ENCODE measurements around the gene CTU1. TPM values are rescaled to one million over a fixed set of nuclear protein-coding genes. Genes with fewer than 3 reads are reported as not detected.

CTU1 gene
- total RNA-seq, 2 experiments from 2014 or later: 8.3 to 13.3 TPM

- no peak for DNase-seq (ENCODE audit: low spot score)
- TF ChIP-seq CTCF (conservative IDR thresholded peaks at IDR 0.05; ENCODE audit: low read length) (no peak), EZH2phosphoT487 (IDR thresholded peaks at IDR 0.05; ENCODE audit: borderline replicate concordance, low read depth, low read length) (no peak)
- Histone ChIP-seq H3K4me3 (ENCODE audit: low read depth, low read length, poor library complexity, severe bottlenecking) (no peak overlapping the region), H4K20me1 (ENCODE audit: insufficient read depth, low read length) (no peaks in the 10 kb centered on the region), H3K4me2 (ENCODE audit: low read length) (no peak overlapping the region), H3K9me3 (ENCODE audit: low read length) (no peaks in the 10 kb centered on the region), H2AFZ (ENCODE audit: low read length) (no peak overlapping the region), H3K36me3 (ENCODE audit: insufficient read depth, low read length) (no peaks in the 10 kb centered on the region), H3K9me2 (ENCODE audit: insufficient read depth, low read length) (no peaks in the 10 kb centered on the region), H3K79me2 (ENCODE audit: insufficient read depth, low read depth, low read length) (peaks cover 14% of the 10 kb centered on the region; the same call in 1 of the 2 replicates), H3K4me1 (ENCODE audit: insufficient read depth, low read length, poor library complexity, severe bottlenecking) (peaks cover 14% of the 10 kb centered on the region), H3K27ac (ENCODE audit: low read depth, low read length, poor library complexity, severe bottlenecking) (no peak overlapping the region)
- no TSS peak for BruUV-seq (replicated peaks)
- ChIA-PET CTCF (ENCODE audit: unreplicated experiment) (no interaction called here), POLR2A (no interaction called here)
- intact Hi-C loops (cut with micrococcal nuclease; ENCODE audit: unreplicated experiment): no loop called here
These were observed 2.4 kb upstream of the CTU1 start for GRCh38 chr19:51110666-51110971.

DNA sequence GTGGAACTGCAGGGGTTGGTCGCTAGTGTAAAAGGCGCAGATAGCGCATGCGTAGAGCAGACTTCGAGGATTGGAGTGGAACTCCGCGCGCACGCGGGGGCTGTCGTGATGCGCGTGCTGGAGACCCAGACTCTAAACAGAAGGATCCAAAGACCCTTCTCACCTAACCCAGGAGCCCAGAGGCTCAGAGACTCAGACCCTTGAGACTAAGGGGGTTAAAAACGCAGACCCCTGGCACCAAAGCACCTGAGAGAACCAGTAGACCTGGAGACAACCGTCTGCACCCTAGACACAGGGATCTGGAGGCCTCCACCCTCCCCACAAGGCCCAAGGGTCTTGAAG, 567 bp upstream of the CTU1 start:
- H3K4me1 ChIP-seq (ENCODE audit: insufficient read depth, low read length, poor library complexity, severe bottlenecking): peaks cover 14% of the 10 kb centered on the region
- H4K20me1 ChIP-seq (ENCODE audit: insufficient read depth, low read length): no peaks in the 10 kb centered on the region
- POLR2A ChIA-PET: no interaction called here
- H3K27ac ChIP-seq (ENCODE audit: low read depth, low read length, poor library complexity, severe bottlenecking): no peak overlapping the region
- no peaks in the 10 kb centered on the region for H3K36me3 ChIP-seq (ENCODE audit: insufficient read depth, low read length)
- BruUV-seq (replicated peaks): no TSS peak
- CTCF ChIA-PET (ENCODE audit: unreplicated experiment): no interaction called here
- H3K79me2 ChIP-seq (ENCODE audit: insufficient read depth, low read depth, low read length): peaks cover 14% of the 10 kb centered on the region; the same call in 1 of the 2 replicates
- H3K4me2 ChIP-seq (ENCODE audit: low read length): peak overlapping the region; percentile 81
- no peaks in the 10 kb centered on the region for H3K9me3 ChIP-seq (ENCODE audit: low read length)
- no peaks in the 10 kb centered on the region for H3K9me2 ChIP-seq (ENCODE audit: insufficient read depth, low read length)
- H3K4me3 ChIP-seq (ENCODE audit: low read depth, low read length, poor library complexity, severe bottlenecking): peak overlapping the region; percentile 88
- H2AFZ ChIP-seq (ENCODE audit: low read length): peak overlapping the region; percentile 87
- DNase-seq (ENCODE audit: low spot score): no peak
- no peak for TF ChIP-seq CTCF (conservative IDR thresholded peaks at IDR 0.05; ENCODE audit: low read length)
- no peak for TF ChIP-seq EZH2phosphoT487 (IDR thresholded peaks at IDR 0.05; ENCODE audit: borderline replicate concordance, low read depth, low read length)
- intact Hi-C loops (cut with micrococcal nuclease; ENCODE audit: unreplicated experiment): no loop called here

- ChIA-PET POLR2A (no interaction called here), CTCF (ENCODE audit: unreplicated experiment) (no interaction called here)
- H3K9me2 ChIP-seq (ENCODE audit: insufficient read depth, low read length): no peaks in the 10 kb centered on the region
- TSS peak; percentile 86 for BruUV-seq (replicated peaks)
- no peaks in the 10 kb centered on the region for H4K20me1 ChIP-seq (ENCODE audit: insufficient read depth, low read length)
- H2AFZ ChIP-seq (ENCODE audit: low read length): peak overlapping the region; percentile 60; the same call in 1 of the 2 replicates
- TF ChIP-seq CTCF (conservative IDR thresholded peaks at IDR 0.05; ENCODE audit: low read length) (peak; percentile 53; the same call in 1 of the 2 replicates), EZH2phosphoT487 (IDR thresholded peaks at IDR 0.05; ENCODE audit: borderline replicate concordance, low read depth, low read length) (no peak)
- DNase-seq (ENCODE audit: low spot score): peak; percentile 29
- H3K79me2 ChIP-seq (ENCODE audit: insufficient read depth, low read depth, low read length): peaks cover 14% of the 10 kb centered on the region; the same call in 1 of the 2 replicates
- no peak overlapping the region for H3K27ac ChIP-seq (ENCODE audit: low read depth, low read length, poor library complexity, severe bottlenecking)
- peak overlapping the region; percentile 88 for H3K4me3 ChIP-seq (ENCODE audit: low read depth, low read length, poor library complexity, severe bottlenecking)
- H3K4me2 ChIP-seq (ENCODE audit: low read length): peak overlapping the region; percentile 83
- intact Hi-C loops (cut with micrococcal nuclease; ENCODE audit: unreplicated experiment): no loop called here
- peaks cover 14% of the 10 kb centered on the region for H3K4me1 ChIP-seq (ENCODE audit: insufficient read depth, low read length, poor library complexity, severe bottlenecking)
- no peaks in the 10 kb centered on the region for H3K9me3 ChIP-seq (ENCODE audit: low read length)
- peaks cover 6% of the 10 kb centered on the region for H3K36me3 ChIP-seq (ENCODE audit: insufficient read depth, low read length)
These were observed 673 bp downstream of the CTU1 start for GRCh38 chr19:51107406-51108065.
